ENCODE results near the gene NEXMIF. TPM values are rescaled to one million over a fixed set of nuclear protein-coding genes. Genes with fewer than 3 reads are reported as not detected.

Gene NEXMIF
- total and polyA plus RNA-seq, 2 of the 8 experiments (the other 6 are each of a cell fraction or from before 2014, with no cell fraction given), result 0.18 to 0.73 TPM

GRCh38 chrX:74800062-74800461, 125.2 kb downstream of the NEXMIF start:
- H2AFZ ChIP-seq (ENCODE audit: low read length), result no peak overlapping the region
- H3K36me3 ChIP-seq (ENCODE audit: control insufficient read depth in 2 of 4, insufficient read depth in 4 of 4, low read length in 3 of 4), result no peaks in the 10 kb centered on the region
- no peaks in the 10 kb centered on the region for H3K79me2 ChIP-seq (ENCODE audit: control insufficient read depth in 1 of 2, insufficient read depth in 2 of 2, low read length in 2 of 2)
- no peak overlapping the region for H2BK12ac ChIP-seq (ENCODE audit: low read depth, low read length)
- H3K4me3 ChIP-seq (ENCODE audit: extremely low read depth in 1 of 4, insufficient read depth in 2 of 4, low read depth in 3 of 4, low read length in 4 of 4), result no peak overlapping the region
- no peak overlapping the region for H2AK5ac ChIP-seq (ENCODE audit: low read depth, low read length)
- ChIA-PET POLR2A (ENCODE audit: partially characterized antibody) (no interaction called here), CTCF (ENCODE audit: partially characterized antibody) (no interaction called here)
- H3K27ac ChIP-seq (ENCODE audit: low read depth, low read length), result no peak overlapping the region
- no peak overlapping the region for H3K23ac ChIP-seq (ENCODE audit: insufficient read length)
- 90% methylated on average over 2 of the region's 2 CpGs; no CpG with 5 or more reads in 1 of the 2 experiments for WGBS, 2 experiments (ENCODE audit: extremely low coverage in 1 of 2, insufficient coverage in 1 of 2, insufficient read length in 1 of 2, insufficient replicate concordance in 2 of 2, low coverage in 1 of 2, low lambda C conversion rate in 2 of 2, missing lambda C conversion rate in 1 of 2)
- H3K18ac ChIP-seq (ENCODE audit: extremely low read depth, low read length), result no peak overlapping the region
- H3K9me3 ChIP-seq (ENCODE audit: insufficient read depth in 2 of 2, low read depth in 1 of 2, low read length in 1 of 2), result no peaks in the 10 kb centered on the region
- FAIRE-seq (no peak), DNase-seq (ENCODE audit: low read depth in 1 of 2, low spot score in 2 of 2) (no peak)
- no peak overlapping the region for H3K4ac ChIP-seq (replicated peaks; ENCODE audit: insufficient read length, low read depth, low read length)
- no peak overlapping the region for H3K56ac ChIP-seq (replicated peaks; ENCODE audit: insufficient read length, low read depth, low read length)
- H4K5ac ChIP-seq (ENCODE audit: insufficient read length, low read depth, low read length), result no peak overlapping the region
- no peak overlapping the region for H4K91ac ChIP-seq (replicated peaks; ENCODE audit: insufficient read length, low read length)
- no peaks in the 10 kb centered on the region for H4K20me1 ChIP-seq (replicated peaks in 1 of 2; ENCODE audit: control insufficient read depth in 1 of 2, insufficient read depth in 2 of 2, low read length in 2 of 2)
- H3K14ac ChIP-seq (ENCODE audit: insufficient read length), result no peak overlapping the region
- no peaks in the 10 kb centered on the region for H3K23me2 ChIP-seq (ENCODE audit: low read depth, low read length)
- no peak overlapping the region for H4K8ac ChIP-seq (ENCODE audit: extremely low read depth, insufficient read depth, low read length)
- no peak overlapping the region for H2BK120ac ChIP-seq (replicated peaks; ENCODE audit: low read depth, low read length)
- no peak for TF ChIP-seq SIN3A (conservative IDR thresholded peaks at IDR 0.05 in 1 of 2, IDR thresholded peaks at IDR 0.05 in 1 of 2; ENCODE audit: low read depth in 1 of 2, low read length in 2 of 2)
- TF ChIP-seq SIX5 (IDR thresholded peaks at IDR 0.05; ENCODE audit: low read depth, low read length), result no peak
- TF ChIP-seq RNF2 (IDR thresholded peaks at IDR 0.05; ENCODE audit: borderline replicate concordance, low read depth, low read length, missing control alignments, poor library complexity, severe bottlenecking), result no peak
- TF ChIP-seq FOSL1 (IDR thresholded peaks at IDR 0.05; ENCODE audit: insufficient read depth, low read depth, low read length), result no peak
- TF ChIP-seq CHD1 (IDR thresholded peaks at IDR 0.05; ENCODE audit: low read depth, low read length), result no peak
- no peak for TF ChIP-seq KDM1A (IDR thresholded peaks at IDR 0.05; ENCODE audit: borderline replicate concordance, low read length)
- no peak for TF ChIP-seq POLR2A (IDR thresholded peaks at IDR 0.05; ENCODE audit: control extremely low read depth in 1 of 2, low read depth in 2 of 2, low read length in 2 of 2)
- TF ChIP-seq SUZ12 (IDR thresholded peaks at IDR 0.05; ENCODE audit: low read length), result no peak
- no peak for TF ChIP-seq SP2 (IDR thresholded peaks at IDR 0.05; ENCODE audit: low read length)
- no peak for TF ChIP-seq CTBP2 (IDR thresholded peaks at IDR 0.05; ENCODE audit: borderline replicate concordance, insufficient read depth, insufficient read length, low read length)
- no peak for TF ChIP-seq HDAC6 (IDR thresholded peaks at IDR 0.05; ENCODE audit: low read depth, low read length)
- H3K79me1 ChIP-seq (ENCODE audit: low read depth, low read length), result no peaks in the 10 kb centered on the region
- H3K27me3 ChIP-seq (replicated peaks in 1 of 4; ENCODE audit: control insufficient read depth in 3 of 4, extremely low read depth in 1 of 4, insufficient read depth in 3 of 4, low read length in 3 of 4), result no peaks in the 10 kb centered on the region
- no peak overlapping the region for H2BK15ac ChIP-seq (ENCODE audit: low read length)
- H3K4me1 ChIP-seq (replicated peaks in 1 of 4; ENCODE audit: control insufficient read depth in 3 of 4, insufficient read depth in 4 of 4, low read length in 3 of 4), result no peaks in the 10 kb centered on the region
- H3K4me2 ChIP-seq (ENCODE audit: insufficient read depth in 1 of 2, low read depth in 2 of 2, low read length in 2 of 2), result no peak overlapping the region
- H2BK20ac ChIP-seq (ENCODE audit: low read length), result no peak overlapping the region
- no peak overlapping the region for H2BK5ac ChIP-seq (ENCODE audit: low read depth, low read length)
- no peak overlapping the region for H3K9ac ChIP-seq (replicated peaks in 1 of 4; ENCODE audit: extremely low read depth in 1 of 4, low read depth in 3 of 4, low read length in 3 of 4)
